Ovary (tissue), 3 donors: Measurements from ENCODE around the gene TRAPPC2.

Experiments
- CTCF ChIP-seq, 3 donors: fragments of 450-650 bp in 2 of 3; fragments of 200-600 bp in 1 of 3; IDR thresholded peaks; one replicate each; pipeline versions ENCODE4 v1.5.1 to v1.8.0; 2016 to 2022; ENCODE audit warnings: antibody characterized with exemption in 3 of 3, mild to moderate bottlenecking in 1 of 3
- EP300 ChIP-seq: sonication (generic); formaldehyde crosslinking; IDR thresholded peaks from one replicate; pipeline ENCODE4 v1.6.1; 2017; ENCODE audit warnings: antibody characterized with exemption
- POLR2A ChIP-seq: fragments of 450-650 bp; IDR thresholded peaks from one replicate; pipeline ENCODE4 v1.6.1; 2017; ENCODE audit warnings: antibody characterized with exemption, mild to moderate bottlenecking, moderate library complexity
- donor health status: DM: no; HTN: no; CAD: no.

DNA sequence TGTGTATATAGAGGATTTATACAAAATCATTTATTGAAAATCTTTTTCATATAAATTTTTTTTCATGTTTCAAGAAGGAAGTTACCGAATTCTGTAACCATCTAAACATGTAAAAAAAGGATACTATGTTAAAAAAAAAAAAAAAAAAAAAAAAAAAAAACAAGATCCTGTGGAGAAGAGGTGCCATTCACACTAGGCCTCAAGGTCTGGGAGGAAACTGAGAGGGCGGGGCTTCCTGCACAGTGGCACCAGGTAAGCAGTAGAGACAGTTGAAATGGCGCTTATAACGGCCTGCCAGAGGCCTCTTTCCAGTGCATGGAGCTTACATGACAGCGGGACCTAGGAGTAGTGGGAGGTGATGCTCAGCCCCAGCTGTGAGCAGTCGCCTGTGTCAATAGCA is 17.5 kb downstream of the TRAPPC2 start:
- TF ChIP-seq CTCF (IDR thresholded peaks at IDR 0.05) = no peak
- no peak for TF ChIP-seq EP300
- no peak for TF ChIP-seq POLR2A
